Fibroblast of lung (primary cell): ENCODE measurements around the gene KBTBD13. TPM values are rescaled to one million over a fixed set of nuclear protein-coding genes. Genes with fewer than 3 reads are reported as not detected.

Source experiments
- DNase-seq, 2 donors: peaks; one replicate each; pipeline versions ENCODE4 v3.0.0 to v3.0.0-alpha.2; 2010; ENCODE audit warnings: low read depth in 2 of 2
- H2AFZ ChIP-seq: 2 replicates; pipeline ENCODE4 v1.5.1; 2012; ENCODE audit warnings: low read length, control low read depth, inconsistent platforms
- H3K27ac ChIP-seq: 2 replicates; pipeline ENCODE4 v1.5.1; 2011; ENCODE audit warnings: low read length, control low read depth; ENCODE audit not compliant: insufficient read depth
- H3K27me3 ChIP-seq: 2 replicates; pipeline ENCODE4 v1.5.1; 2011; ENCODE audit warnings: mild to moderate bottlenecking, low read length; ENCODE audit not compliant: control insufficient read depth, insufficient read depth
- H3K36me3 ChIP-seq: 2 replicates; pipeline ENCODE4 v1.5.1; 2011; ENCODE audit warnings: low read length; ENCODE audit not compliant: control insufficient read depth, insufficient read depth
- H3K4me1 ChIP-seq: 2 replicates; pipeline ENCODE4 v1.5.1; 2011; ENCODE audit warnings: low read length; ENCODE audit not compliant: control insufficient read depth, insufficient read depth; ENCODE audit errors: extremely low read depth
- H3K4me2 ChIP-seq: 2 replicates; pipeline ENCODE4 v1.5.1; 2011; ENCODE audit warnings: low read length, control low read depth; ENCODE audit not compliant: insufficient read depth; ENCODE audit errors: extremely low read depth
- H3K4me3 ChIP-seq, 4 experiments: fragments of 200-600 bp in 1 of 4; sonication (generic) in 1 of 4; replicated peaks in 1 of 4; 2 replicates each; pipeline ENCODE4 v1.5.1; 2011 to 2016; ENCODE audit warnings: low read length in 4 of 4, low read depth in 3 of 4, mild to moderate bottlenecking in 3 of 4, control low read depth in 2 of 4, inconsistent platforms in 1 of 4, mixed read lengths in 1 of 4; ENCODE audit not compliant: insufficient read depth in 1 of 4; ENCODE audit errors: control extremely low read depth in 1 of 4
- H3K79me2 ChIP-seq: 2 replicates; pipeline ENCODE4 v1.5.1; 2012; ENCODE audit warnings: mild to moderate bottlenecking, low read length, inconsistent platforms; ENCODE audit not compliant: control insufficient read depth, insufficient read depth
- H3K9ac ChIP-seq: 2 replicates; pipeline ENCODE4 v1.5.1; 2011; ENCODE audit warnings: mild to moderate bottlenecking, low read length, control low read depth; ENCODE audit not compliant: insufficient read depth
- H3K9me3 ChIP-seq: 2 replicates; pipeline ENCODE4 v1.5.1; 2012; ENCODE audit warnings: low read depth, low read length; ENCODE audit not compliant: control insufficient read depth, insufficient read depth
- H4K20me1 ChIP-seq: 2 replicates; pipeline ENCODE4 v1.5.1; 2011; ENCODE audit warnings: low read length; ENCODE audit not compliant: control insufficient read depth, insufficient read depth; ENCODE audit errors: extremely low read depth
- CTCF ChIP-seq, 2 donors: IDR thresholded peaks in 1 of 2; conservative IDR thresholded peaks in 1 of 2; 1 replicate in 1 of 2; 2 replicates in 1 of 2; pipeline ENCODE4 v1.5.1; 2011 to 2012; ENCODE audit warnings: low read length in 2 of 2, control low read depth in 1 of 2, inconsistent platforms in 1 of 2, low read depth in 1 of 2, mild to moderate bottlenecking in 1 of 2
- EZH2 ChIP-seq: IDR thresholded peaks from 2 replicates; pipeline ENCODE4 v1.5.1; 2012; ENCODE audit warnings: low read length, control low read depth, mild to moderate bottlenecking; ENCODE audit errors: missing control alignments
- polyA plus RNA-seq, 2 donors: library from polyadenylated mRNA; depleted of rRNA in 1 of 2; stranded (reverse) in 1 of 2; unstranded in 1 of 2; fragments of >200 nt; gene quantifications; 2 replicates each; pipeline ENCODE4 v1.2.1, GENCODE V29; 2011 to 2012; ENCODE audit warnings: missing spikeins in 1 of 2
- total RNA-seq: library from RNA; depleted of rRNA; stranded (reverse); fragments of >200 nt; gene quantifications from 2 replicates; pipeline ENCODE4 v1.2.1, GENCODE V29; 2014

Gene KBTBD13
- total and polyA plus RNA-seq, 2 donors (not counting 1 experiment from before 2014, with no cell fraction given), result 0.02 TPM; not detected in 1

GRCh38 chr15:65062061-65062460 is 14.5 kb upstream of the KBTBD13 start:
- H3K4me3 ChIP-seq, result no peak overlapping the region
- no peak overlapping the region for H3K9ac ChIP-seq
- H3K4me1 ChIP-seq, result peaks cover 12% of the 10 kb centered on the region
- no peak overlapping the region for H3K27ac ChIP-seq
- no peaks in the 10 kb centered on the region for H3K36me3 ChIP-seq
- DNase-seq, result no peak
- H3K9me3 ChIP-seq, result no peaks in the 10 kb centered on the region
- no peak for TF ChIP-seq CTCF (conservative IDR thresholded peaks at IDR 0.05 in 1 of 2, IDR thresholded peaks at IDR 0.05 in 1 of 2; ENCODE audit: low read depth in 1 of 2, low read length in 2 of 2)
- TF ChIP-seq EZH2, result no peak
- peaks cover 9% of the 10 kb centered on the region for H3K27me3 ChIP-seq
- H3K79me2 ChIP-seq, result no peaks in the 10 kb centered on the region
- H2AFZ ChIP-seq, result no peak overlapping the region
- H4K20me1 ChIP-seq, result no peaks in the 10 kb centered on the region
- no peak overlapping the region for H3K4me2 ChIP-seq

- Histone ChIP-seq H3K4me1 (peaks cover 9% of the 10 kb centered on the region), H3K9me3 (no peaks in the 10 kb centered on the region), H3K27me3 (peaks cover 9% of the 10 kb centered on the region), H3K9ac (no peak overlapping the region), H2AFZ (no peak overlapping the region), H3K36me3 (no peaks in the 10 kb centered on the region), H3K27ac (no peak overlapping the region), H4K20me1 (no peaks in the 10 kb centered on the region), H3K4me2 (no peak overlapping the region), H3K79me2 (no peaks in the 10 kb centered on the region), H3K4me3 (no peak overlapping the region)
- TF ChIP-seq CTCF (conservative IDR thresholded peaks at IDR 0.05 in 1 of 2, IDR thresholded peaks at IDR 0.05 in 1 of 2; ENCODE audit: low read depth in 1 of 2, low read length in 2 of 2), result no peak
- TF ChIP-seq EZH2, result no peak
- DNase-seq, result no peak
These were observed 13.8 kb upstream of the KBTBD13 start for GRCh38 chr15:65062726-65063125.

GRCh38 chr15:65066001-65066634 is 10.4 kb upstream of the KBTBD13 start:
- Histone ChIP-seq H3K4me2 (peak overlapping the region; percentile 65), H3K4me1 (peaks cover 34% of the 10 kb centered on the region), H4K20me1 (no peaks in the 10 kb centered on the region), H3K79me2 (no peaks in the 10 kb centered on the region), H3K4me3 (peak overlapping the region; percentile 36 to 80 (median 58)), H2AFZ (no peak overlapping the region), H3K36me3 (no peaks in the 10 kb centered on the region), H3K9ac (no peak overlapping the region), H3K9me3 (no peaks in the 10 kb centered on the region), H3K27me3 (peaks cover 9% of the 10 kb centered on the region), H3K27ac (no peak overlapping the region)
- TF ChIP-seq EZH2 (no peak), CTCF (conservative IDR thresholded peaks at IDR 0.05 in 1 of 2, IDR thresholded peaks at IDR 0.05 in 1 of 2; ENCODE audit: low read depth in 1 of 2, low read length in 2 of 2) (no peak)
- peak in 1 of 2 donors; percentile 52 for DNase-seq
